ENCODE results near the gene CCDC149. TPM values are rescaled to one million over a fixed set of nuclear protein-coding genes. Genes with fewer than 3 reads are reported as not detected.

CCDC149 gene
- total and polyA plus RNA-seq, 8 donors = 14.3 to 25.3 (median 20.3) TPM

DNA sequence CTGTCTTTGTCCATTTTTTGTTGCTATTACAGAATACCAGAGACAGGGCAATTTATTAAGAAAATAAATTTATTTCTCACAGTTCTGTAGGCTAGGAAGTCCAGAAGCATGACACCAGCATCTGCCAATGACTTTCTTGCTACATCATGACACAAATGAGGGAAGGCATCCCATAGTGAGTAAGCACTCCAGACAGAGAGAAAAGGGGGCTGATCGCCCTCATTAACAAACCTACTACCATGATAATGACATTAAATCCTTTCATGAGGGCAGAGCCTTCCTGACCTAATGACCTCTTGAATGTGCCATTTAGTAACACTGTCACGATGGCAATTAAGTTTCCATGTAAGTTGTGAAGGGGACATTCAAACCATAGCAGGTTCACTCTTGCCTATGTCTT, 20.1 kb downstream of the CCDC149 start:
- TF ChIP-seq, protein P1, sequence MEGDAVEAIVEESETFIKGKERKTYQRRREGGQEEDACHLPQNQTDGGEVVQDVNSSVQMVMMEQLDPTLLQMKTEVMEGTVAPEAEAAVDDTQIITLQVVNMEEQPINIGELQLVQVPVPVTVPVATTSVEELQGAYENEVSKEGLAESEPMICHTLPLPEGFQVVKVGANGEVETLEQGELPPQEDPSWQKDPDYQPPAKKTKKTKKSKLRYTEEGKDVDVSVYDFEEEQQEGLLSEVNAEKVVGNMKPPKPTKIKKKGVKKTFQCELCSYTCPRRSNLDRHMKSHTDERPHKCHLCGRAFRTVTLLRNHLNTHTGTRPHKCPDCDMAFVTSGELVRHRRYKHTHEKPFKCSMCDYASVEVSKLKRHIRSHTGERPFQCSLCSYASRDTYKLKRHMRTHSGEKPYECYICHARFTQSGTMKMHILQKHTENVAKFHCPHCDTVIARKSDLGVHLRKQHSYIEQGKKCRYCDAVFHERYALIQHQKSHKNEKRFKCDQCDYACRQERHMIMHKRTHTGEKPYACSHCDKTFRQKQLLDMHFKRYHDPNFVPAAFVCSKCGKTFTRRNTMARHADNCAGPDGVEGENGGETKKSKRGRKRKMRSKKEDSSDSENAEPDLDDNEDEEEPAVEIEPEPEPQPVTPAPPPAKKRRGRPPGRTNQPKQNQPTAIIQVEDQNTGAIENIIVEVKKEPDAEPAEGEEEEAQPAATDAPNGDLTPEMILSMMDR (IDR thresholded peaks at IDR 0.05) = no peak
- ATAC-seq (no peak), FAIRE-seq (no peak)

DNA sequence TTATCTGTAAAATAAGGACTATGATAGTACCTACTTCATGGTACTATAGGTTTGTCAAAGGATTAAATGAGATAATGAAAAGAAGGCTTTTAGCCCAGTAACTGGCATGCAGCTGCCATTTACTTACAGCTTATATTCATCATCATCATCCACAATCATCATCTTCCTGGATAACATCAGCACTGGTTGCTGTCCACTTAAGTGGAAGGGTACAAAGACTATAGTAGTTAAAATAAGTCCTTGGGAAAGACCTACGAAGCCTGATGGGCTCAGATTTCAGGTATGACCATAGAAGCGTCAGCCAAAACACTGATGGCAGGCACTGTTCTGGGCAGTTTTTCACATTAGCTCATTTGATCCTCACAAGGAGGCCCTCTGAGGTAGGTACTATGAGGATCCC, 20.6 kb downstream of the CCDC149 start:
- ATAC-seq (no peak), FAIRE-seq (no peak), DNase-seq (no peak)
- no peaks in the 10 kb centered on the region for H3K27me3 ChIP-seq
- H3K4me1 ChIP-seq = no peaks in the 10 kb centered on the region
- intact Hi-C loops (cut with DNase I) = no loop called here
- H3K4me3 ChIP-seq = no peak overlapping the region
- H3K9me3 ChIP-seq = no peaks in the 10 kb centered on the region
- H3K27ac ChIP-seq = no peak overlapping the region
- TF ChIP-seq, protein P1 (IDR thresholded peaks at IDR 0.05) = no peak
- H3K36me3 ChIP-seq = peaks cover 0 to 11% (median 2%) of the 10 kb centered on the region in 3 donors
- 92 to 93% methylated on average over 2 of the region's 2 CpGs for WGBS, 2 donors

More for the DNA sequence above, 20.1 kb downstream of the CCDC149 start:
- intact Hi-C loops (cut with DNase I) = no loop called here
- no peaks in the 10 kb centered on the region for H3K9me3 ChIP-seq
- WGBS, 2 donors = 93 to 94% methylated on average over 2 of the region's 2 CpGs
- no peaks in the 10 kb centered on the region for H3K4me1 ChIP-seq
- no peaks in the 10 kb centered on the region for H3K27me3 ChIP-seq
- no peak overlapping the region for H3K4me3 ChIP-seq
- no peak for DNase-seq
- H3K36me3 ChIP-seq = peaks cover 0 to 11% (median 2%) of the 10 kb centered on the region in 3 donors
- no peak overlapping the region for H3K27ac ChIP-seq

DNA sequence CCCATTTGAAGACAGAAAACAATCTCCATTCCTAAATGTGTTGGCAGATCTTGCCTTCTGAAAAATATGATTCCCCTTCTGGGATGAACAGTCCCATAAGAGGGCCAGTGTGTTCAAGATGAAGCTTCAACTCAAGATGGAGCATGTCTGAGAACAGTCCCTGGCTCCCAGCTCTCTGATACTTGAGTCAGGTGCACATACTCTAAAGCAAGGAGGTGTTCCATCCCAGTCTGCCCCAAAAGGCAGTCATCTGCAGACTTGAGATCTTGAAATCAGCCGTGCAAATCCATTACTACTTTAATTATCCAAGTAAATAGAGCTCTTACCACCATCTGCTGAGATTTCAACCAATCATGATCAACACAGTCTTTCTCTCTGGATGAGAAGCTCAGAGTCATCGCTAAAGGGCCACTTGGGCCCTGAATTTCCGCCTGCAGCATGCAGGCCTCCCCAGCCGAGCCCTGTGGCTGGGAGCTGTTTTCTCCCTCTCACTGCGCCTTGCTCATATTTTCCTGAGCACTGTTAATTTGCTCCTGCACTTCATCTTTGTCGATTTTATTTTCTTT, 22.2 kb downstream of the CCDC149 start:
- H3K27ac ChIP-seq = no peak overlapping the region
- H3K4me3 ChIP-seq = no peak overlapping the region
- intact Hi-C loops (cut with DNase I) = no loop called here
- TF ChIP-seq, protein P1 (IDR thresholded peaks at IDR 0.05) = no peak
- DNase-seq (no peak), ATAC-seq (no peak), FAIRE-seq (no peak)
- 92 to 95% methylated on average over 6 of the region's 6 CpGs for WGBS, 2 donors
- H3K4me1 ChIP-seq = no peaks in the 10 kb centered on the region
- no peaks in the 10 kb centered on the region for H3K27me3 ChIP-seq
- H3K36me3 ChIP-seq = peaks cover 0 to 17% (median 2%) of the 10 kb centered on the region in 3 donors
- H3K9me3 ChIP-seq = no peaks in the 10 kb centered on the region

DNA sequence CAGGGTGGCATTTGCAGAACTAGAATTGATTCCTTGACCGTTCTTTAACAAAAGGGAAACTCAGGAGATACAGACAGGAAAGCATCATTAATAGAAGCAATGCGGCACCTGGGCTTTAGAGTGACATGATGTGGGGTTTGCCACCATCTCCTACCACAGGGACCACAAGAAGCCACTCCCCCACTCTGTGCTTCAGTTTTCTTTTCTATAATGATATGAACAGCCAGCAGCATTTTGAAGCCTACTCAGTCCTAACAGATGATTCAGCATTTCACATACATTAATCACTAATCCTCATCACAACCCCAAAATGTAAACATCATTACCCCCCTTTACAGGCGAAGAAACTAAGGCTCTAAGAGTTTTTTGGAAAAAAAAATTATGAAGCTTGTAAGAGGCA, 22.9 kb downstream of the CCDC149 start:
- intact Hi-C loops (cut with DNase I) = no loop called here

More for the DNA sequence above, 22.9 kb downstream of the CCDC149 start:
- no peaks in the 10 kb centered on the region for H3K4me1 ChIP-seq
- H3K9me3 ChIP-seq = no peaks in the 10 kb centered on the region
- ATAC-seq (no peak), FAIRE-seq (no peak), DNase-seq (no peak)
- H3K27me3 ChIP-seq = no peaks in the 10 kb centered on the region
- TF ChIP-seq, protein P1 (IDR thresholded peaks at IDR 0.05) = no peak
- no peak overlapping the region for H3K27ac ChIP-seq
- WGBS, 2 donors = 94 to 96% methylated on average over 3 of the region's 3 CpGs
- peaks cover 0 to 17% (median 2%) of the 10 kb centered on the region in 3 donors for H3K36me3 ChIP-seq
- H3K4me3 ChIP-seq = no peak overlapping the region

Data from pancreas (tissue), 10 donors.